HG02970 (cell line): ENCODE measurements around the gene ZNF138.

Source experiments
- ATAC-seq: cut with Tn5 transposase; IDR thresholded peaks from one replicate; pipeline ENCODE4 v1.9.1; 2021; ENCODE audit warnings: mild to moderate bottlenecking, moderate library complexity, moderate number of reproducible peaks; ENCODE audit not compliant: unreplicated experiment, low FRiP score

The ZNF138 gene

DNA sequence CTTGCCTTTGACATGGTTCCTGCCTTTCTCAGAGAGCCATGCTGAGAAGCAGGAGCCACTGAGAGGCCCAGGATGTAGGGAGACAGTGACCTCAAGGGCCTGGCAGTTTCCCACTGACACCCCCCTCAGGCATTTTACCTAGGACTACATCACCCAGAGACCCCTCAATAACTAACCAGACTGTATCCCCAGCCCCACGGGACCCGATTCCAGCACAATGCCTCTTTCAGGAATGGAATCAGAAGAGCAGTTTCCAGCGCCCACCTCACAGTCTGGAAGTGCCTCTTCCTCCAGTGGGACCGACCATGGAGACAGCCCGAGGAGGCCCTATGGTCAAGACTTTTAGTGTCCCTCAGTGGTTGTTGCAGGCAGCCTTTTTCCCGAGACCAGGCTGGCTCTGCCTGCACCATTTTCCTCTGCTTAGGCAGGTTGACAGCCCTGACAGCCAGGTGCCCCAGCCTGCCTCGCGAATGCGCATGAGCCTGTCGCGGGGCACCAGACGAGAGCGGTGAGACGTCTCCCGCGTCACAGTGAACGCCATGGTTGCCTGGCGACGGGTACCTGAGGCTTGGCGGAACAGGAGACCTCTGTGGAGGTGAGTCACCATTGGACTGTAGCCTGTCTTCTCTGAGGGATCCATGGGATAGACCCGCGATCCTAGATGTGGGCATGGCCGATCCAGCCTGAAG lies 80.5 kb downstream of the ZNF138 start:
- ATAC-seq: no peak

- no peak for ATAC-seq
Observed at GRCh38 chr7:64875258-64875657, 81.0 kb downstream of the ZNF138 start.

DNA sequence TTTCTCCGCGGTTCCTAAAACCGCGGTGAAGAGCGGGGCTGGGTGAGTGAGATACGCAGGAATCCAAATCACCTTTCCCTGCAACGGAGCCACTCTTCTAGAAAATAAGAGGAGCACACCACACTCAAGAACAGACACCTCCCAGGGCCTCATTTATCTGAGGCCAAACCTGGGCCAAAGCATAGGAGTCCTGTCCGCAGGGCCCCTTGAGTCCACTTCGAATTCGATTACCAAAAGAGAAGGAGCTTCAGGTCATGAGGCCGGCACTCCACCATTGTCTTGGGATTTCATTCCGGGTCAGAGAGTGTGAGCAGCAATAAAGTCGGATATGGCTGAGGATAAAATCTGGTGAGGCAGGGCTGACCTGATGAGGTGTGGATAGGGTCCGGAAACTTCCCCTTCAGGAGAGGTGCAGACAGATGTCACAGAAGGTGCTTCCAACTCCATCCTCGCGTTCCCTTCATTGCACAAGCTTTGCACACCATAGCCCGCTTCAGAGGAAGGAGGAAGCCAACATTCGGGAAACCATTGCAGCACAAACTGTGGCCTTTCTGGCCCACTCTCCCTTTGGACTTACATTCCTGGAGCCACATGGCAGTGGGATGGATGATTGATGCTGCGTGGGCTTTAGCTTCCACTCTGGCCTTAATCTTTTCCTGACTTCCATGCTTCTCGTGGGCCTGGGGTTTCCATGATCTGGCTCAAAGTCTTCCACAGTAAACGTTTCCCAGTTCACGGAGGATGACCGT lies 81.6 kb downstream of the ZNF138 start:
- no peak for ATAC-seq

DNA sequence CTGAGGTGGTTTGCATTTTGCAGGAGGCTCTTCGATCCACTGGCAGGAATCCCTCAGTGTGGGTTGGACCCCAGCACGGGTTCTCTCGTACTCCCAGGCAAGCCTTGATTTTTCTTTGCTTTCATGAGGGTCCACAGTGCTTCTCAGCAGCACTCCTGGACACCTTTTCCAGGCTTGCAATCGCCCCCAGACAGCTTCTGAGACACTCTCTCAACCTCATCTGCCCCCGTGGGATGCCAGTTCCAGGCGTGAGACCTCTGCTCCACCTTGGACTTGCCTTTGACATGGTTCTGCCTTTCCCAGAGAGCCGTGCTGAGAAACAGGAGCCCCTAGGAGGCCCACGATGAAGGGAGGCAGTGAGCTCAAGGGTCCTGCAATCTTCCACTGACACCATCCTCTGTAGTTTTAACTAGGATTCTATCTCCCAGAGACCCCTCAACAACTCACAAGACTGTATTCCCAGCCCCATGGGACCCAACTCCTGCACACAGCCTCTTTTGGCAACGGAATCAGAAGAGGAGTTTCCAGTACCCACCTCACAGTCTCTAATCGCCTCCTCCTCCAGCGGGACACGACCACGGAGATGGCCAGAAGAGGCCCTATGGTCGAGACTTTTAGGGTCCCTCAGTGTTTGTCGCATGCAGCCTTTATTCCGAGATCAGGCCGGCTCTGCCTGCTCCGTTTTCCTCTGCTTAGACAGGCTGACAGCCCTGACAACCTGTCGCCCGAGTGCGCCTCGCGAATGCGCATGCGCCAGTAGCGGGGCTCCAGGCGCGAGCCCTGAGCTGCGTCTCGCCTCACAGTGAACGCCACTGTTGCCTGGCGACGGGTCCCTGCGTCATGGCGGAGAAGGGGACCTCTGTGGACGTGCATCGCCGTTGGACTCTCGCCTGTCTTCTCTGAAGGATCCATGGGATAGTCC lies 82.8 kb downstream of the ZNF138 start:
- ATAC-seq: no peak

DNA sequence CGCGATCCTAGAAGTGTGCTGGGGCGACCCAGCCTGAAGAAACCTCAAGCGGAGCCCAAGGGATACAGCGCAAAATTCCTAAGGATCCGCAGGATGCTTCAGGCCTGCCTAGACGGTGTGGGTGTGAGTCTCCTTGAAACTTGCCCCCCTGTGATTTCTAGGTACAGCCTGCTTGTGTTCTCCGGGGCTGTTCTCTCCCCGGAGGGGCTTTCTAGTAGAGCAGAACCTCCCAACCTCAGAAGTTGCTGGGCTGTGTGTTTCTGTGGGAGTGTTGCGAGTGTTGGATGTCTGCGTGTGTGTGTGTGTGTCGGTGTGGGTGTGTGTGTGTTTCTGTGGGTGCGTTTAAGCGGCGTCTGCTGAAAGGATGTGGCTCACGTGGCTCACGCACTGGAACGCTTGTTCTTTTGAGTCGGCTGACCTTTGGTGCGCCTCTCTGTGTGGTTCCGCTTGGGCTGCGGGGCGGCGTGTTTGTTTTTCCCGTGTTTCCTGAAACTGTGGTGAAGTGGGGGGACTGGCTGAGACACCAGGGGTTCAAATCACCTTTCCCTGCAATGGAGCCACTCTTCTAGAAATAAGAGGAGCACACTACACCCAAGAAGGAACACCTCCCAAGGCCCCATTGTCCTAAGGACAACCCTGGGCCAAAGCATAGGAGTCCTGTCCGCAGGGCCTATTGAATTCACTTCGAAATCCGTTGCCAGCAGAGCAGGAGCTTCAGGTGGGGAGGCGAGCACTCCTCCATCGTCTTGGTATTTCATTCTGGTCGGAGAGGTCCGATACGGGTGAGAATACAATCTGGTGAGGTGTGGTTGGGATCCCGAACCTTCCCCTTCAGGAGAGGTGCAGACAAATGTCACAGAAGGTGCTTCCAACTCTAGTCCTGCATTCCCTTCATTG lies 83.7 kb downstream of the ZNF138 start:
- ATAC-seq: no peak

GRCh38 chr7:64878684-64879083 lies 84.5 kb downstream of the ZNF138 start:
- no peak for ATAC-seq

DNA sequence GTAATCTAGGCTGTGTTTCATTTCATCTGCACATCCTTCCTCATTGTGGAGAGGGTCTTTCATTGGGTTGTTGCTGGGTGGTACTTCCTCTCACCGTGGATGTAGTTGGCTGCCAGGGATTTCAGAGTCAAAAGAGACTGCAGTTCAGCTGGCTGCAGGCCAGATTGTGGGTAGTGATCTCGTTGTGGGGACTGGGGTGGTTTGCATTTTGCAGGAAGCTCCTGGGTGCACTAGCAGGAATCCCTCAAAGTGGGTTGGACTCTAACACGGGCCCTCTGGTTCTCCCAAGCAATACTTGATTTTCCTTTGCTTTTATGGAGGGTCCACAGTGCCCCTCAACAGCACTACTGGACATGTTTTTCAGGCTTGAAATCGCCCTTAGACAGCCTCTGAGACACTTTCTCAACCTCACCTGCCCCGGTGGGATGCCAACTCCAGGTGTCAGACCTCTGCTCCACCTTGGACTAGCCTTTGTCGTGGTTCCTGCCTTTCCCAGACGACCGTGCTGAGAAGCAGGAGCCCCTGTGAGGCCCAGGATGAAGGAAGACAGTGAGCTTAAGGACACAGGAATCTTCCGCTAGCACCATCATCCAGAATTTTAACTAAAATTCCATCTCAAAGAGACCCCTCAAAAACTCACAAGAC lies 85.0 kb downstream of the ZNF138 start:
- no peak for ATAC-seq

DNA sequence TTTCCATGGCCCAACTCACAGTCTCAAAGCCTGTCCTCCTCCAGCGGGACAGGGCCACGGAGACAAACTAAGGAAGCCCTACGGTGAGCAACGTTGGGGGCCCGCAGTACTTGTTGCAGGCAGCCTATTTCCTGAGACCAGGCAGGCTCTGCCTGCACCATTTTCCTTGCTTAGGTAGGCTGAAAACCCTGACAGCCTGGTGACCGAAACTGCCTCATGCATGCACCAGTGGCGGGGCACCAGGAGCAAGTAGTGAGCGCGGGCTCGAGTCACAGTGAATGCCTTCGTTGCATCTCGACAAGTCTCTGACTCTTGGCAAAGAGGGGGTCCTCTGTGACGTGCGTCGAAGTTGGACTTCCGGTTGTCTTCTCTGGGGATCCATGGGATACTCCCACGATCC lies 85.6 kb downstream of the ZNF138 start:
- ATAC-seq: no peak

DNA sequence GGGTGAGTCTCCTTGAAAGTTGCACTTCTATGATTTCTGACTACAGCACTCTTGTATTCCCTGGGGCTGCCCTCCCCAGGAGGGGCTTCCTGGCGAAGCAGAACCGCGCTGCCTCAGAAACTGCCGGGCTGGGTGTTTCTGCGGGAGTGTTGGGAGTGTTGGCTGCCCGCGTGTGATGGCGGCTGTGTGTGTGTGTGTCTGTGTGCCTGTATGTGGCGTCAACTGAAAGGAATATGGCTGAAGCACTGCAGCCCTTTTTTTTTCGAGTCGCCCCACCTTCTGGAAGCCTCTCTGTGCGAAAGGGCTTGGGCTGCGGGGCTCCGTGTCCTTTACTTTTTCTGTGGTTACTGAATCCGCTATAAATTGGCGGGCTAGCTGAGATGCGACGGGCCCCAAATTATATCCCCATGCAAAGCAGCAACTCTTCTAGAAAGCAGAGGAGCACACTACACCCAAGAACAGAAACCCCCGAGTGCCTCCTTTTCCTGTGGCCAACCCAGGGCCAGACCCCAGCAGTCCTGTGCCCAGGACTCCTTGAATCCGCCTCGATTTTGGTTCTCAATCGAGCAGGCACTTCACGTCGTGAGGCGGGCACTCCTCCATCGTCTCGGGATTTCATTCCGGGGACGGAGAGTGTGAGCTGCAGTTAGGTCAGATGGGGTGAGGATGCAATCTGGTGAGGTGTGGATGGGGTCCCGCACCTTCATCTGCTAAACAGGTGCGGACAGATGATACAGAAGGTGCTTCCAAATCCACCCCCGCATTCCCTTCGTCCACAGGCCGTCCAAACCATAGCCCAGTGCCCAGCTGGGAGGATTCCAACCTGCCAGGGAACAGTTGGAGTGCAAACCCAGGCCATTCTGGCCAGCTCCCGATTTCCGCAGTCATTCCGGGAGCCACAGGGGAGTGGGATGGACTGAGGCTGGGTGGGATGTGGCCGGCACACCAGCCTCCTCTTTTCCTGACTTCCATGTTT lies 86.4 kb downstream of the ZNF138 start:
- no peak for ATAC-seq

DNA sequence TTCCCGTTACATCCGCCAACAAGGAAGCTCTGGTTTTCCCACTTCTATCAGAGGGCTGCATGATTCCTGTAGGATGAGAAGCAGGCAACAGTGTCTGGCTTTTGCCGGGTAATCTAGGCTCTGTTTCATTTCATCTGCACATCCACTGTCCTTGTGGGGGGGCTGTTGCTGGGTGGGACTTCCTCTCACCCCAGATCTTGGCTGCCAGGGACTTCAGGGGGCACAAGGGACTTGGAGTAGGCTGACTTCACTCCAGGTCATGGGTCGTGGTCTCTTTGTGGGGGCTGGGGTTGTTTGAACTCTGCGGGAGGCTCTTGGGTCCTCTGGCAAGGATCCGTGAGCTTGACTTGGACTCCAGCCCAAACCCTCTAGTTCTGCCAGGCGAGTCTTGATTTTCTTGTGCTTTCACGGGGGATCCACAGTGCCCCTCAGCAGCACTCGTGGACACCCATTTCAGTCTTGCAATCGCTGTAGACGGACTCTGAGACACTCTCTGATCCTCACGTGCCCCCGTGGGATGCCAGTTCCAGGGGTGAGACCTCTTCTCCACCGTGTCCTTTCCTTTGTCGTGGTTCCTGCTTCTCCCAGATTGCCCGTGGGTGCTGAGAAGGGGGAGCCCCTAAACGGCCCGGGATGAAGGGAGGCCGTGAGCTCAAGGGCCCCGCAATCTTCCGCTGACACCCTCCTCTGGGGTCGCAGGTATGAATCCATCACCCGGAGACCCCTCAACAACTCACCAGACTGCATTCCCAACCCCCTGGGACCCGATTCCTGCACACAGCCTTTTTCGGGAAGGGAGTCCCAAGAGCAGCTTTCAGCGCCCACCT lies 87.4 kb downstream of the ZNF138 start:
- no peak for ATAC-seq

GRCh38 chr7:64882341-64883112 lies 88.3 kb downstream of the ZNF138 start:
- ATAC-seq: no peak
